Measurements from ENCODE around the gene WBP1. TPM values are rescaled to one million over a fixed set of nuclear protein-coding genes. Genes with fewer than 3 reads are reported as not detected.

Gene WBP1
- total RNA-seq, 1 donor from 2014 or later = 96.9 TPM

DNA sequence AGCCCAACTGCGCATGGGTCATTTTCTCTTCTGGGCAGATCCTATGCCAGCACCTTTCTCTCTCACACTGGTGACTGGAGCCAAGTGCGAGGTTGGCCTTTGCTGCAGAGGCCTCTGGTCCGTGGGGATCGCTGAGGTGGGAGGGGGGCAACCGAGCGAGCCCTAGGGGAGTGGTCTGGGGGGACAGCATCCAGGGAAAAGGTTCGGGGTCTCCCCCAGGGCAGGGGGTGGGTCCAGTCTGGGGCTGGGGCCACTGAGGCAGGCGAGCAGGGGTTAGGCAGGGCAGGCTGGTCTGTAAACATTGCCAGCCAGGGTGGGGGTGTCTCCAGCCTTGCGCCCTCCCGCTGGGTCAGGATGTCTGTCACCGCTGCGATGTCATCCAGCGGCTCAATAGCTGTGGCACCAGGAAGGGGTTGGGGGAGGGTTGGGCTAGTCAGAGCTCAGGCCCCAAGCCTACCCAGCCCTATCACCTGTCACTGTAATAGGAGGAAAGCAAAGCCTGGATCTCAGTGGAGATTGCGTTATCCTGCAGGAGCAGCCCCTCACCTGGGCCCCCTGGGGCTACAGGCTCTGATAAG lies 32.0 kb upstream of the WBP1 start:
- no peak for DNase-seq (ENCODE audit: low read depth)
- no peaks in the 10 kb centered on the region for H3K27me3 ChIP-seq (ENCODE audit: control insufficient read depth, insufficient read depth, low read length)
- no peak overlapping the region for H3K4me3 ChIP-seq (ENCODE audit: low read depth, low read length)
- TF ChIP-seq CTCF (IDR thresholded peaks at IDR 0.05; ENCODE audit: insufficient read depth, low read length, poor library complexity, severe bottlenecking) = no peak
- H3K36me3 ChIP-seq (ENCODE audit: control insufficient read depth, insufficient read depth, low read length) = peaks cover 2% of the 10 kb centered on the region

DNA sequence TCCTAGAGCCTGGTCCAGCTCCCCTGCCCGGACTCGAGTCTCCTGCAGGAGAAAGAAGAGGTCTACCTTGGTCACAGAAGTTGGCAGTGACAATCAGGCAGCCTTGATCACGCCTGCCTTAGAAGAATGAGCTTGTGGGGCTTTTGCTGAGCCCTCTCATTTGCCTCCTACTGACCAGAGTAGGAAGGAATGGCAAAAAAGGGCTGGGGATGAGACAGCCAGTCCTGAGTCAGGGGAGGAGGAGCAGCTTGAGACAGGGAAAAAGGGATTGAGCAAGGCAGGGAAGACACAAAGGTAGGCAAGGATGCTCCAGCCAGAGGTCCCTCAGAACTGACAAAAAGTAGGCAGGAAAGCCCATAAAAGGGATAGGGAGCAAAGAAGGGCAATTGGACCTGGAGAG lies 30.7 kb upstream of the WBP1 start:
- no peak overlapping the region for H3K4me3 ChIP-seq (ENCODE audit: low read depth, low read length)
- H3K36me3 ChIP-seq (ENCODE audit: control insufficient read depth, insufficient read depth, low read length) = peaks cover 2% of the 10 kb centered on the region
- DNase-seq (ENCODE audit: low read depth) = no peak
- no peak for TF ChIP-seq CTCF (IDR thresholded peaks at IDR 0.05; ENCODE audit: insufficient read depth, low read length, poor library complexity, severe bottlenecking)
- H3K27me3 ChIP-seq (ENCODE audit: control insufficient read depth, insufficient read depth, low read length) = no peaks in the 10 kb centered on the region

DNA sequence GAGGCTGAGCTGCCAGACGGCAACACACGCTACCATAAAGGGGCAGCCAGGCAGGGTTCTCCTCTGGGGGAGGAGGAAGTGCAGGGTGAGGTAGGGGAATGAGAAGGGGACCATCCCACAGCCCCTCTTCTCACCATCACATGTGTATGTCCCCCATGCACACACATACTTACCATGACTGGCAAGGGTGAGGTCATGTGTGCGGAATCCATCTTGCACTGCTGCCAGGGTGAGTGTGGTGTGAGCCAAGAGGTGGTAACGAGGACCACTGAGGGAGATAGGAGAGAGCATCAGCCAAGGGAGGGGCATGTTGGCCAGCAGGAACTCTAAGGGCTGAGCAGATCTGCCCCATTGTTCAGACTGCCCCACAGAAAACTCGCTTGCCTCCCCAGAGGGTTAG lies 29.6 kb upstream of the WBP1 start:
- Histone ChIP-seq H3K4me3 (ENCODE audit: low read depth, low read length) (no peak overlapping the region), H3K27me3 (ENCODE audit: control insufficient read depth, insufficient read depth, low read length) (no peaks in the 10 kb centered on the region), H3K36me3 (ENCODE audit: control insufficient read depth, insufficient read depth, low read length) (peaks cover 2% of the 10 kb centered on the region)
- no peak for DNase-seq (ENCODE audit: low read depth)
- no peak for TF ChIP-seq CTCF (IDR thresholded peaks at IDR 0.05; ENCODE audit: insufficient read depth, low read length, poor library complexity, severe bottlenecking)

DNA sequence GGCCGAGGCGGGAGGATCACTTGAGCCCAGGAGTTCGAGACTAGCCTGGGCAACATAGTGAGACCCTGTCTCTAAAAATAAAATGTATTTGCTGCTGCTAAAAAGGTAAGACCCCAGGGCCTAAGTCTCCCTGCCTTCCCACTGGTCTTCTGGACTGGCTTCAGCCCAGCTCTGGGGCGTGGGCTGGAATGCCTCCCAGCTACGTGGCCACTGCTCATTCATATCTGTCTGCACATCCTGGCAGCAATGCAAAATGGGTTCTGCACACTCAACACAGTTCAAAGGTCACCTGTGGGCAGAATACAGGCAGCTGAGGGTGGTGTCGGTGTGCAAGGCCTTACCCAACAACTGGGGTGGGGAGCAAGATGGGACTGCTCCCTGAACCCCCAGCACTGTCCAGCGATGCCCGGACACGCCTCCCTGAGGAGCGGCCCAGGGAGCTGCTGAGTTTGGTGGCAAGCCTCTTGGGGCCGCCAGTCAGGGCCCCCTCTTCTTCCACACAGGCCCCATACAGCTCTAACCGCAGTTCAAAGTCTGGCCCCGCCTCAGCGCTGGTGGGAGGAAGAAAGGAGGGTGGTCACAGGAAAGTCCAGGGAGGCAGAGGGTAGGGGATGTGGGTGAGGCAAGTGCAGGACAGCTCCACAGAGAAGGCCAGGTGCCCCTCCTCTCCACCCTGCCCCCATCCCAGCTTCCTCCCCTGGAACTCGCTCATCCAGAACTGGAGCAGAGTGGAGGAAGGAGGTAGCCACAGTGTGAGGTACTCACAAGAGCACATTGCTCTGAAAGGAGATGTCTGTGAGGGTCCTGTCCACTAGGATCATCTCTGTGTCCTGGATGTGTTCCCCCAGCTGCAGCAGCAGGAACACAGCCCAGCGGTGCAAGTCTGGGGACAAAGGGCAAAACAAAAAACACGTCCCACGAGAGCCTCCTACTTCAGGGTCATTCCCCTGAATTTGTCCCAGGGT lies 28.5 kb upstream of the WBP1 start:
- no peak for DNase-seq (ENCODE audit: low read depth)
- H3K36me3 ChIP-seq (ENCODE audit: control insufficient read depth, insufficient read depth, low read length) = peaks cover 2% of the 10 kb centered on the region
- no peak overlapping the region for H3K4me3 ChIP-seq (ENCODE audit: low read depth, low read length)
- no peaks in the 10 kb centered on the region for H3K27me3 ChIP-seq (ENCODE audit: control insufficient read depth, insufficient read depth, low read length)
- no peak for TF ChIP-seq CTCF (IDR thresholded peaks at IDR 0.05; ENCODE audit: insufficient read depth, low read length, poor library complexity, severe bottlenecking)

DNA sequence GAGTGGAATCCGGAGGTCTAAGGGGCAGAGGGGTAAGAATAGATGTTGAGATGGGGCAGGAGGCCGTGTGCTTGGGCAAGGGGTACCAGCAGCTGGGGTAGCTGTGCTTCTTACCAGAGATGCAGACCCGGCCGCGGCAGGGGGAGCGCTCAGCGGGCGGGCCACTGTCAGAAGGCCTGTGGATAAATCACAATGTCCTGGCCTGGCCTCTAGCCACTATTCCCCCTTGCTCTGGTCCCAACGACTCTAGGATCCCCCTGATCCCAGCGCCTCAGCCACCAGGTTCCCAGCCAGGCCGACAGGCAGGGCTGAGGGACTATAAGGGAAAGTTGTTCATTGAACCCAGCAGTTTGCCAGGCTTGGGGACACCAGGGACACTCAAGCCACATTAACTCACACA lies 27.7 kb upstream of the WBP1 start:
- DNase-seq (ENCODE audit: low read depth) = no peak
- Histone ChIP-seq H3K4me3 (ENCODE audit: low read depth, low read length) (no peak overlapping the region), H3K27me3 (ENCODE audit: control insufficient read depth, insufficient read depth, low read length) (no peaks in the 10 kb centered on the region), H3K36me3 (ENCODE audit: control insufficient read depth, insufficient read depth, low read length) (peaks cover 2% of the 10 kb centered on the region)
- no peak for TF ChIP-seq CTCF (IDR thresholded peaks at IDR 0.05; ENCODE audit: insufficient read depth, low read length, poor library complexity, severe bottlenecking)
